Suprapubic skin (tissue), 4 donors: ENCODE results near the gene OR1N1. TPM values are rescaled to one million over a fixed set of nuclear protein-coding genes. Genes with fewer than 3 reads are reported as not detected.
"Not testable (repeated sequence)": the region's sequence is repeated elsewhere in the genome, so short reads cannot be mapped to it uniquely, and the experiment has no call there.

Experiments used
- DNase-seq, 2 donors: peaks; one replicate each; pipeline ENCODE4 v3.0.0-alpha.2; 2019; ENCODE audit warnings: low spot score in 2 of 2
- H3K27ac ChIP-seq: fragments of 200-600 bp; sonication (generic); one replicate; pipeline ENCODE4 v1.5.1; 2019
- H3K27me3 ChIP-seq: fragments of 200-600 bp; sonication (generic); one replicate; pipeline ENCODE4 v1.5.1; 2019
- H3K36me3 ChIP-seq: fragments of 200-600 bp; sonication (generic); one replicate; pipeline ENCODE4 v1.5.1; 2019
- H3K4me1 ChIP-seq: fragments of 200-600 bp; sonication (generic); one replicate; pipeline ENCODE4 v1.5.1; 2019
- H3K4me3 ChIP-seq: fragments of 200-600 bp; sonication (generic); one replicate; pipeline ENCODE4 v1.5.1; 2019; ENCODE audit warnings: mild to moderate bottlenecking
- H3K9me3 ChIP-seq: fragments of 200-600 bp; sonication (generic); one replicate; pipeline ENCODE4 v1.5.1; 2019
- EP300 ChIP-seq: sonication (generic); formaldehyde crosslinking; IDR thresholded peaks from one replicate; pipeline ENCODE4 v1.6.1; 2017; ENCODE audit warnings: antibody characterized with exemption
- POLR2A ChIP-seq, 2 donors: fragments of 450-650 bp; IDR thresholded peaks; one replicate each; pipeline ENCODE4 v1.6.1; 2017; ENCODE audit warnings: antibody characterized with exemption in 2 of 2, mild to moderate bottlenecking in 2 of 2, moderate library complexity in 2 of 2
- POLR2AphosphoS5 ChIP-seq, 3 donors: sonication (generic); formaldehyde crosslinking; IDR thresholded peaks; one replicate each; pipeline ENCODE4 v1.6.1; 2017; ENCODE audit warnings: antibody characterized with exemption in 3 of 3
- WGBS: methylation state at CpG from one replicate; pipeline ENCODE4 v1.1.5; 2018; 5-methylcytosine and 5-hydroxymethylcytosine counted together
- total RNA-seq, 4 donors: library from RNA; depleted of rRNA; stranded (reverse); fragments of >200 nt; gene quantifications; one replicate each; pipeline ENCODE4 v1.1.0, GENCODE V29; 2016
- TF ChIP-seq, protein P1 (sequence below), 2 donors: fragments of 200-600 bp in 1 of 2; fragments of 450-650 bp in 1 of 2; sonication (generic) in 1 of 2; IDR thresholded peaks; one replicate each; pipeline ENCODE4 v1.5.1; 2016 to 2019; ENCODE audit warnings: antibody characterized with exemption in 2 of 2, mild to moderate bottlenecking in 1 of 2, moderate library complexity in 1 of 2

OR1N1 gene
- total RNA-seq, 4 donors from 2014 or later: not detected

DNA sequence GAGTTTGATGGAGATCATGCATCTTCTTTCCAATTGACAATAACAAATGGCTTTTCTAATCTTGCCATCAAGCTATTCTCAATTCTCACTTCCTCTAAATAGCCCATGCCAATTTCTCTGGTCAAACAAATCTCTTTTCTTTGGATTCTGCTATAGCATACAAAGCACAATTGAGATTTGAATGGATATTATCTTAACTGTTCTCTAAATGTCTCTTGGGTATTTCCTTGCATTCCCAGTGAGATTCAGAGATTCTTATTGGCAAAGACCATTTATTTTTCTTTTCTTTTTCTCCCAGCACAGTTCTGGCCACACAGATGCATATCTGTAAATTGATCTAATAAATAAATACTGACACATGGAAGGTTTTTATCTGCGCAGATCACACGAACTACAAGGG lies 25.7 kb upstream of the OR1N1 start, which contains the start of gene OR1N2:
TSS of gene OR1N2 (plus strand) at position 301 of the 400 bp plus-strand sequence. CDS start 100 bp downstream, outside the sequence.
- no peak for TF ChIP-seq POLR2AphosphoS5 (IDR thresholded peaks at IDR 0.05)
- no peak for TF ChIP-seq EP300
- 54% methylated on average over 2 of the region's 2 CpGs for WGBS
- Histone ChIP-seq H3K4me1 (no peaks in the 10 kb centered on the region), H3K36me3 (no peaks in the 10 kb centered on the region), H3K27me3 (no peaks in the 10 kb centered on the region), H3K4me3 (no peak within 1 kb of the TSS), H3K9me3 (no peaks in the 10 kb centered on the region), H3K27ac (no peak within 1 kb of the TSS)
- DNase-seq: no peak

DNA sequence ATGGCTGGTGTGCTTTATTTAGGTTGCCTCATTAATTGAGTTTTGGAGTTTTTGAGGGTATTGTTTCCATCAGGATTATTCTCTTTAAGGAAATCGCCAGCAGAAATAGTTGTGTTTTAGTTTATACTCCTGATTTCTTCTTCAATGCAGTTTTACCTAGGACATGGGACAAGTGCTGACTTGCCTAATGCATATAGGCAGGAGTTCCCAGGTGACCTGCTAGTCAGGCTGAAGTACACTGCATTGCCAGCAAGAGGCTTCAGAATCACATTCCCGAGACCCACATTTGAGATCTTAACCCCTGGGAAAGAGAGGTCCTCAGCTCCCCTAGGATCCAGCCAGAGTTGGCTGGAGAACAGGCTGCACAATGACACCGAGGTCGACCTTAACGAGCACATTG lies 24.3 kb upstream of the OR1N1 start:
- no peak overlapping the region for H3K4me3 ChIP-seq
- DNase-seq: no peak
- H3K4me1 ChIP-seq: no peaks in the 10 kb centered on the region
- no peak overlapping the region for H3K27ac ChIP-seq
- H3K36me3 ChIP-seq: no peaks in the 10 kb centered on the region
- no peaks in the 10 kb centered on the region for H3K27me3 ChIP-seq
- 56% methylated on average over 5 of the region's 5 CpGs for WGBS
- TF ChIP-seq, protein P1, sequence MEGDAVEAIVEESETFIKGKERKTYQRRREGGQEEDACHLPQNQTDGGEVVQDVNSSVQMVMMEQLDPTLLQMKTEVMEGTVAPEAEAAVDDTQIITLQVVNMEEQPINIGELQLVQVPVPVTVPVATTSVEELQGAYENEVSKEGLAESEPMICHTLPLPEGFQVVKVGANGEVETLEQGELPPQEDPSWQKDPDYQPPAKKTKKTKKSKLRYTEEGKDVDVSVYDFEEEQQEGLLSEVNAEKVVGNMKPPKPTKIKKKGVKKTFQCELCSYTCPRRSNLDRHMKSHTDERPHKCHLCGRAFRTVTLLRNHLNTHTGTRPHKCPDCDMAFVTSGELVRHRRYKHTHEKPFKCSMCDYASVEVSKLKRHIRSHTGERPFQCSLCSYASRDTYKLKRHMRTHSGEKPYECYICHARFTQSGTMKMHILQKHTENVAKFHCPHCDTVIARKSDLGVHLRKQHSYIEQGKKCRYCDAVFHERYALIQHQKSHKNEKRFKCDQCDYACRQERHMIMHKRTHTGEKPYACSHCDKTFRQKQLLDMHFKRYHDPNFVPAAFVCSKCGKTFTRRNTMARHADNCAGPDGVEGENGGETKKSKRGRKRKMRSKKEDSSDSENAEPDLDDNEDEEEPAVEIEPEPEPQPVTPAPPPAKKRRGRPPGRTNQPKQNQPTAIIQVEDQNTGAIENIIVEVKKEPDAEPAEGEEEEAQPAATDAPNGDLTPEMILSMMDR (IDR thresholded peaks at IDR 0.05): no peak
- no peak for TF ChIP-seq POLR2A (IDR thresholded peaks at IDR 0.05)
- TF ChIP-seq POLR2AphosphoS5 (IDR thresholded peaks at IDR 0.05): no peak
- no peak for TF ChIP-seq EP300
- H3K9me3 ChIP-seq: no peaks in the 10 kb centered on the region

DNA sequence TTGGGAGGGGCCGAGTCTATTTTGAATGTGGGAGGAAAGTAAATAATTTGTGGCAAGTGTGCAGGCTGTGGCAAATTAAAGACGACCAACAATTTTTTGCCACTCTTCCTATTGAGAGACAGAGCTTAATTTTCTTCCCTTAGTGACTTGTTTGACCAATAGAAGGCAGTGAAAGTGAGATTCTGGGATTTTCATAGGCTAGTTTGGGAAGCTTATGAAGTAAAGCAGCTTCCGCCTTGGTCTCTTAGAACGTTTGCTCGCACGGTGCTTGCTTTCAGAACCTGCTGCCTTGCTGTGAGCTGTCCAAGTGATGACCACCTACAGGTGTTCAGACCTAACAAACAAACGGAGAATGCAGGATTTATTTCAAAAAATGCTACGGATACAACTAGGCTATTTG lies 19.1 kb upstream of the OR1N1 start:
- Histone ChIP-seq H3K4me1 (no peaks in the 10 kb centered on the region), H3K36me3 (no peaks in the 10 kb centered on the region), H3K4me3 (no peak overlapping the region), H3K27ac (no peak overlapping the region), H3K27me3 (no peaks in the 10 kb centered on the region), H3K9me3 (no peaks in the 10 kb centered on the region)
- no peak for TF ChIP-seq POLR2AphosphoS5 (IDR thresholded peaks at IDR 0.05)
- no peak for TF ChIP-seq EP300
- TF ChIP-seq, protein P1 (IDR thresholded peaks at IDR 0.05): no peak
- no peak for TF ChIP-seq POLR2A (IDR thresholded peaks at IDR 0.05)
- no peak for DNase-seq
- 58% methylated on average over 8 of the region's 8 CpGs for WGBS

- H3K36me3 ChIP-seq: no peaks in the 10 kb centered on the region
- 64% methylated on average over 2 of the region's 2 CpGs for WGBS
- no peak for DNase-seq
- H3K4me3 ChIP-seq: no peak overlapping the region
- no peaks in the 10 kb centered on the region for H3K27me3 ChIP-seq
- H3K27ac ChIP-seq: no peak overlapping the region
- H3K4me1 ChIP-seq: no peaks in the 10 kb centered on the region
- H3K9me3 ChIP-seq: no peaks in the 10 kb centered on the region
- TF ChIP-seq, protein P1 (IDR thresholded peaks at IDR 0.05): no peak
- TF ChIP-seq POLR2AphosphoS5 (IDR thresholded peaks at IDR 0.05): no peak
- TF ChIP-seq EP300: no peak
- no peak for TF ChIP-seq POLR2A (IDR thresholded peaks at IDR 0.05)
Observed at GRCh38 chr9:122538757-122539156, 11.7 kb upstream of the OR1N1 start.

DNA sequence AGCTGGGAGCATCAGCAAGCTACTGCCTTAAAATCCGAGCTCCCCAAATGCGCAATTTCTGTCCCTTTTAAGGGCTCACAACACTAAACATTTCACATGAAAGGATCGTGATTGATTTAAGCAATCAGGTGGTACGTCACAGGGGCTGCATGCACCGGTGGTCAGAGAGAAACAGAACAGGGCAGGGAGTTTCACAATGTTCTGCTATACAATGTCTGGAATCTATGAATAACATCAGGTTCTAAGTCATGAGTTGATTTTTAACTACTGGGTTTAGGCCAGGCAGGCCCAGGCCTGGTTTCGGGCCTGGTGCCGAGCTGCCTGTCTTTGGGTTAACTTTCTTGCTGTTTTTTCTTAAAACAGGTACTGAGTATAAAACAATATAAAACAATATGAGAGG lies 10.0 kb upstream of the OR1N1 start:
- not testable (repeated sequence) for H3K27me3 ChIP-seq, DNase-seq, H3K4me1 ChIP-seq, H3K36me3 ChIP-seq, H3K27ac ChIP-seq, H3K4me3 ChIP-seq, H3K9me3 ChIP-seq
- 58% methylated on average over 7 of the region's 7 CpGs for WGBS

- 96% methylated on average over 1 of the region's 1 CpG for WGBS
- no peak for DNase-seq
- Histone ChIP-seq H3K4me3 (no peak overlapping the region), H3K36me3 (no peaks in the 10 kb centered on the region), H3K27me3 (no peaks in the 10 kb centered on the region), H3K27ac (no peak overlapping the region), H3K4me1 (no peaks in the 10 kb centered on the region), H3K9me3 (no peaks in the 10 kb centered on the region)
- TF ChIP-seq, protein P1 (IDR thresholded peaks at IDR 0.05): no peak
- TF ChIP-seq POLR2AphosphoS5 (IDR thresholded peaks at IDR 0.05) (no peak), EP300 (no peak), POLR2A (IDR thresholded peaks at IDR 0.05) (no peak)
Observed at GRCh38 chr9:122536134-122536533, 9.0 kb upstream of the OR1N1 start.

GRCh38 chr9:122531157-122531556 lies 4.1 kb upstream of the OR1N1 start:
- H3K27ac ChIP-seq, H3K4me3 ChIP-seq, H3K9me3 ChIP-seq, DNase-seq, H3K36me3 ChIP-seq, H3K4me1 ChIP-seq, H3K27me3 ChIP-seq: not testable (repeated sequence)
- 81% methylated on average over 4 of the region's 4 CpGs for WGBS
